Measurements from ENCODE around the gene LRRC2.
"Not testable (repeated sequence)": the region's sequence is repeated elsewhere in the genome, so short reads cannot be mapped to it uniquely, and the experiment has no call there.

Gene LRRC2

GRCh38 chr3:46586738-46587246, 20.7 kb upstream of the LRRC2 start:
- Histone ChIP-seq H3K9ac (ENCODE audit: insufficient read length) (no peak overlapping the region), H3K9me3 (ENCODE audit: low read depth, low read length) (no peaks in the 10 kb centered on the region), H3K4me3 (no peak overlapping the region), H3K27ac (no peak overlapping the region), H3K36me3 (ENCODE audit: insufficient read depth, low read length) (no peaks in the 10 kb centered on the region)
- no peak for DNase-seq (ENCODE audit: low read depth, low spot score)
- TF ChIP-seq POLR2AphosphoS5 (IDR thresholded peaks at IDR 0.05; ENCODE audit: borderline replicate concordance, low read depth, low read length) (no peak), FOXP2 (optimal IDR thresholded peaks at IDR 0.05; ENCODE audit: control extremely low read depth, extremely low read length, insufficient read depth) (no peak), EZH2 (IDR thresholded peaks at IDR 0.05) (no peak)

DNA sequence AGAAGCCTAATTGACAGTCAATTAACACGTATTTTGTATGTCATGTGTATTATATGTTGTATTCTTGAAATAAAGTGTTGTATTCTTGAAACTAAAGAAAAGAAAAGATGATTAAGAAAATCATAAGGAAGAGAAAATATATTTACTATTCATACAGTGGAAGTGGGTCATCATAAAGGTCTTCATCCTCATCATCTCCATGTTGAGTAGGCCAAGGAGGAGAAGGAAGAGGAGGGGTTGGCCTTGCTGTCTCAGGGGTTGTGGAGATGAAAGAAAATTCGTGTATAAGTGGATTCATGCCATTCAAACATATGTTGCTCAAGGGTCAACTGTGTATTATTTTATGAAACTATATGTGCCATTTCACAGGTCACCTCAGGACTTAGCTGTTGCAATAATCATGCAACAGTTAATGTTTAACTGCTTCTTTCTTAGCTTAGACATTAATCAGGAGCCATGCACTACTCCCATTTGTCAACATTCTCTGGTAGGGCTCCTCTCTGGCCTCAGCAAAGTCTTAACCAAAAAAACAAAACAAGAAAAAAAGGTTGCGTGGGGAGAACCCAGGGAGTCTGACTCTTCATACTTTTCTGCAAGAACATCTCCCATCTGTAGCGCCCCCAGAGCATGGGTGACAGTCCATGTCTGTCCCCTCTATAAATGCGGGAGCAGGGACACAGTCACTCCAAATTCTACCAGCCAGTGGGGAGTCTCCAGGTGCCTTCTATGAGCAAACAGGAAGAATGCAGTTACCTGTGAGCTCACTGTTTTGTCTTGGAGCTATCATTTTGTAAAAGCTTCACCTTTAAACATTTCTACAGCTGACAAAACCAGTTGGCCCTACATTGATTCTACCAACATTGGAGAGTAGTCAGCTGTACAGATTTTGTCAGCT, 19.9 kb upstream of the LRRC2 start:
- no peak for TF ChIP-seq POLR2AphosphoS5 (IDR thresholded peaks at IDR 0.05; ENCODE audit: borderline replicate concordance, low read depth, low read length)
- no peak for TF ChIP-seq FOXP2 (optimal IDR thresholded peaks at IDR 0.05; ENCODE audit: control extremely low read depth, extremely low read length, insufficient read depth)
- TF ChIP-seq EZH2 (IDR thresholded peaks at IDR 0.05) = no peak
- H3K4me3 ChIP-seq = no peak overlapping the region
- no peak overlapping the region for H3K9ac ChIP-seq (ENCODE audit: insufficient read length)
- no peaks in the 10 kb centered on the region for H3K36me3 ChIP-seq (ENCODE audit: insufficient read depth, low read length)
- H3K27ac ChIP-seq = no peak overlapping the region
- no peaks in the 10 kb centered on the region for H3K9me3 ChIP-seq (ENCODE audit: low read depth, low read length)
- no peak for DNase-seq (ENCODE audit: low read depth, low spot score)

- TF ChIP-seq EZH2 (IDR thresholded peaks at IDR 0.05) (no peak), POLR2AphosphoS5 (IDR thresholded peaks at IDR 0.05; ENCODE audit: borderline replicate concordance, low read depth, low read length) (no peak), FOXP2 (optimal IDR thresholded peaks at IDR 0.05; ENCODE audit: control extremely low read depth, extremely low read length, insufficient read depth) (no peak)
- H3K9me3 ChIP-seq (ENCODE audit: low read depth, low read length) = no peaks in the 10 kb centered on the region
- H3K27ac ChIP-seq = no peak overlapping the region
- no peak for DNase-seq (ENCODE audit: low read depth, low spot score)
- no peaks in the 10 kb centered on the region for H3K36me3 ChIP-seq (ENCODE audit: insufficient read depth, low read length)
- H3K4me3 ChIP-seq = no peak overlapping the region
- no peak overlapping the region for H3K9ac ChIP-seq (ENCODE audit: insufficient read length)
These were observed 18.7 kb upstream of the LRRC2 start for GRCh38 chr3:46584598-46585467.

DNA sequence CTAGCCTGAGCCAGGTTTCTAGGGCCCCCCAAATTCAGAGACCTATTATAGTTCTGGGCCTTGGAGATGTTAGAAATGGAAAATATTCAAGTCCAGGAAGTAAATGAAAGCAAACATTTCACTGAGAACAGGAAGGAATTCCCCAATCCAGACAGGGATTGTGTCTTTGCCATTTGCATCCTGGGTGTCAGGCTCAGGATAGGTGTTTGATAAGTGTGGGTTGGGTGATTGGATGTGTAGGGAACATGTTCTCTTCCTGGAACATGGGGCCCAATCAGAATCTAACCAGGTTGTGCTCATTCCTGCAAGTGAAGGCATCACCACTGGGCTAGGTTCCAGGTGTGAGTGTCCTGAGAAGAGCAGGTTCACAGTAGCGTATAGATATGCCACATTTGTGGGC, 14.6 kb upstream of the LRRC2 start:
- no peak overlapping the region for H3K4me3 ChIP-seq
- DNase-seq (ENCODE audit: low read depth, low spot score) = no peak
- H3K9me3 ChIP-seq (ENCODE audit: low read depth, low read length) = no peaks in the 10 kb centered on the region
- H3K36me3 ChIP-seq (ENCODE audit: insufficient read depth, low read length) = no peaks in the 10 kb centered on the region
- no peak overlapping the region for H3K27ac ChIP-seq
- H3K9ac ChIP-seq (ENCODE audit: insufficient read length) = no peak overlapping the region
- no peak for TF ChIP-seq EZH2 (IDR thresholded peaks at IDR 0.05)
- TF ChIP-seq POLR2AphosphoS5 (IDR thresholded peaks at IDR 0.05; ENCODE audit: borderline replicate concordance, low read depth, low read length) = no peak
- TF ChIP-seq FOXP2 (optimal IDR thresholded peaks at IDR 0.05; ENCODE audit: control extremely low read depth, extremely low read length, insufficient read depth) = no peak

DNA sequence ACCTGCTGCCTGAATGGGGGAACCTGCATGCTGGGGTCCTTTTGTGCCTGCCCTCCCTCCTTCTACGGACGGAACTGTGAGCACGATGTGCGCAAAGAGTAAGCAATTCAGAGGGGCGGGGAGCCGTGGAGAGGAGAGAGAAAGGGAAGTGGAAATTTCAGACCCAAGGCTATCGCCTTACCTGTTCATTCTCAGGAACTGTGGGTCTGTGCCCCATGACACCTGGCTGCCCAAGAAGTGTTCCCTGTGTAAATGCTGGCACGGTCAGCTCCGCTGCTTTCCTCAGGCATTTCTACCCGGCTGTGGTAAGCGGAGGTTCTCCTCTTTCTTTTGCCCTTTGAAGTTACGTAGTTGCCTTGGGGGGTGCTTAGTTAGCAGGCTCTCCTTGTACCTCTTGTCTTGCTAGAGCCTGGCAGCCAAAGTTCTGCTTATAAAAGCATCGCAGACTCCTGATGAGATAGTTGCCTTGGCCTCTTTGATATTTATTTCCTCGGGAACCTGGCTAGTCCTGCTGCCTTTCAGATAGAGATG, 13.7 kb upstream of the LRRC2 start:
- DNase-seq (ENCODE audit: low read depth, low spot score) = no peak
- no peaks in the 10 kb centered on the region for H3K9me3 ChIP-seq (ENCODE audit: low read depth, low read length)
- no peak overlapping the region for H3K9ac ChIP-seq (ENCODE audit: insufficient read length)
- TF ChIP-seq POLR2AphosphoS5 (IDR thresholded peaks at IDR 0.05; ENCODE audit: borderline replicate concordance, low read depth, low read length) (no peak), EZH2 (IDR thresholded peaks at IDR 0.05) (no peak), FOXP2 (optimal IDR thresholded peaks at IDR 0.05; ENCODE audit: control extremely low read depth, extremely low read length, insufficient read depth) (no peak)
- no peak overlapping the region for H3K4me3 ChIP-seq
- no peak overlapping the region for H3K27ac ChIP-seq
- no peaks in the 10 kb centered on the region for H3K36me3 ChIP-seq (ENCODE audit: insufficient read depth, low read length)

GRCh38 chr3:46578973-46579755, 13.1 kb upstream of the LRRC2 start:
- H3K9ac ChIP-seq (ENCODE audit: insufficient read length) = no peak overlapping the region
- TF ChIP-seq FOXP2 (optimal IDR thresholded peaks at IDR 0.05; ENCODE audit: control extremely low read depth, extremely low read length, insufficient read depth) (no peak), EZH2 (IDR thresholded peaks at IDR 0.05) (no peak), POLR2AphosphoS5 (IDR thresholded peaks at IDR 0.05; ENCODE audit: borderline replicate concordance, low read depth, low read length) (no peak)
- H3K36me3 ChIP-seq (ENCODE audit: insufficient read depth, low read length) = no peaks in the 10 kb centered on the region
- H3K9me3 ChIP-seq (ENCODE audit: low read depth, low read length) = no peaks in the 10 kb centered on the region
- no peak overlapping the region for H3K27ac ChIP-seq
- no peak for DNase-seq (ENCODE audit: low read depth, low spot score)
- H3K4me3 ChIP-seq = no peak overlapping the region

- H3K27ac ChIP-seq; H3K36me3 ChIP-seq (ENCODE audit: insufficient read depth, low read length); H3K9ac ChIP-seq (ENCODE audit: insufficient read length); DNase-seq (ENCODE audit: low read depth, low spot score); H3K4me3 ChIP-seq; H3K9me3 ChIP-seq (ENCODE audit: low read depth, low read length): not testable (repeated sequence)
These were observed 11.6 kb upstream of the LRRC2 start for GRCh38 chr3:46577580-46578249.

Data from SK-N-MC (cell line).